Endothelial cell of umbilical vein (primary cell): ENCODE data around the gene CLCN5.

Experiments used
- EZH2 ChIP-seq: IDR thresholded peaks from 2 replicates; pipeline ENCODE4 v1.6.1; 2012; ENCODE audit warnings: borderline replicate concordance, low read depth, mild to moderate bottlenecking, moderate library complexity, low read length, inconsistent platforms; ENCODE audit not compliant: severe bottlenecking
- JUN ChIP-seq: IDR thresholded peaks from 2 replicates; pipeline ENCODE4 v1.6.1; 2011; ENCODE audit warnings: borderline replicate concordance, low read depth; ENCODE audit not compliant: insufficient read length, insufficient read depth
- POLR2A ChIP-seq: IDR thresholded peaks from 2 replicates; pipeline ENCODE4 v1.6.1; 2012; ENCODE audit warnings: low read depth, mild to moderate bottlenecking, control low read depth, low read length
- POLR2AphosphoS5 ChIP-seq: IDR thresholded peaks from 2 replicates; pipeline ENCODE4 v1.6.1; 2012; ENCODE audit warnings: low read depth, mild to moderate bottlenecking, control low read depth, low read length, moderate library complexity; ENCODE audit not compliant: insufficient read depth
- TF ChIP-seq, protein P1 (sequence below), 2 donors: IDR thresholded peaks; 1 replicate in 1 of 2; 2 replicates in 1 of 2; pipeline ENCODE4 v1.5.1; 2011; ENCODE audit warnings: low read length in 2 of 2, mild to moderate bottlenecking in 2 of 2, moderate library complexity in 2 of 2, control low read depth in 1 of 2, inconsistent platforms in 1 of 2, low read depth in 1 of 2; ENCODE audit not compliant: insufficient read depth in 1 of 2; ENCODE audit errors: extremely low read depth in 1 of 2
- TF ChIP-seq, protein P2 (sequence below): IDR thresholded peaks from 2 replicates; pipeline ENCODE4 v1.6.1; 2011; ENCODE audit not compliant: insufficient read depth, insufficient read length

DNA sequence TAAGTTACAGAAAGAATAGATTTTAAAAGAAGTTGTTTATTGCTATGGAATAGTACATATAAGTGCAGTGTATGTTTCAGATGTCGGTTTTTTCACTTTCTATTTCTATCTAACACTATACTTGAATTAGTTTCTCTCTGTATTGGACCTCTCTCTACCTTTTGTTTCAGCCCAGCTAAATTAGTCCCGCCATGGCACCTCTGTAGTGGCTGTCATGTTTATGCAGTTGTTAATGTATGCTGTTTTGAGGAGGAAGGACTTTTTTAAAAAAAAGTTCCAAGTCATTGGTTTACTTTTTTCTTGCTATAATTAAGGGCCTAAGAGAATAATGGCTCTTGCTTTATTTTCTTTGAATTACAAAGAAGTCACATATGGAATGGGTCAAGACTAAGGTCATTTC is 160.3 kb downstream of the CLCN5 start:
- TF ChIP-seq, protein P1, sequence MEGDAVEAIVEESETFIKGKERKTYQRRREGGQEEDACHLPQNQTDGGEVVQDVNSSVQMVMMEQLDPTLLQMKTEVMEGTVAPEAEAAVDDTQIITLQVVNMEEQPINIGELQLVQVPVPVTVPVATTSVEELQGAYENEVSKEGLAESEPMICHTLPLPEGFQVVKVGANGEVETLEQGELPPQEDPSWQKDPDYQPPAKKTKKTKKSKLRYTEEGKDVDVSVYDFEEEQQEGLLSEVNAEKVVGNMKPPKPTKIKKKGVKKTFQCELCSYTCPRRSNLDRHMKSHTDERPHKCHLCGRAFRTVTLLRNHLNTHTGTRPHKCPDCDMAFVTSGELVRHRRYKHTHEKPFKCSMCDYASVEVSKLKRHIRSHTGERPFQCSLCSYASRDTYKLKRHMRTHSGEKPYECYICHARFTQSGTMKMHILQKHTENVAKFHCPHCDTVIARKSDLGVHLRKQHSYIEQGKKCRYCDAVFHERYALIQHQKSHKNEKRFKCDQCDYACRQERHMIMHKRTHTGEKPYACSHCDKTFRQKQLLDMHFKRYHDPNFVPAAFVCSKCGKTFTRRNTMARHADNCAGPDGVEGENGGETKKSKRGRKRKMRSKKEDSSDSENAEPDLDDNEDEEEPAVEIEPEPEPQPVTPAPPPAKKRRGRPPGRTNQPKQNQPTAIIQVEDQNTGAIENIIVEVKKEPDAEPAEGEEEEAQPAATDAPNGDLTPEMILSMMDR (IDR thresholded peaks at IDR 0.05; ENCODE audit: extremely low read depth in 1 of 2, insufficient read depth in 1 of 2, low read depth in 1 of 2, low read length in 2 of 2) = no peak
- no peak for TF ChIP-seq POLR2A
- no peak for TF ChIP-seq EZH2
- no peak for TF ChIP-seq JUN
- TF ChIP-seq, protein P2, sequence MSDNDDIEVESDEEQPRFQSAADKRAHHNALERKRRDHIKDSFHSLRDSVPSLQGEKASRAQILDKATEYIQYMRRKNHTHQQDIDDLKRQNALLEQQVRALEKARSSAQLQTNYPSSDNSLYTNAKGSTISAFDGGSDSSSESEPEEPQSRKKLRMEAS = no peak
- TF ChIP-seq POLR2AphosphoS5 = no peak
